Measurements from ENCODE around the gene DEFB131A. TPM values are rescaled to one million over a fixed set of nuclear protein-coding genes. Genes with fewer than 3 reads are reported as not detected.
A peak's percentile ranks its signal among the peaks of the same experiment; 100 is the strongest.
"Not testable (repeated sequence)": the region's sequence is repeated elsewhere in the genome, so short reads cannot be mapped to it uniquely, and the experiment has no call there.

DEFB131A gene, protein sequence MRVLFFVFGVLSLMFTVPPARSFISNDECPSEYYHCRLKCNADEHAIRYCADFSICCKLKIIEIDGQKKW
- not detected for total RNA-seq

DNA sequence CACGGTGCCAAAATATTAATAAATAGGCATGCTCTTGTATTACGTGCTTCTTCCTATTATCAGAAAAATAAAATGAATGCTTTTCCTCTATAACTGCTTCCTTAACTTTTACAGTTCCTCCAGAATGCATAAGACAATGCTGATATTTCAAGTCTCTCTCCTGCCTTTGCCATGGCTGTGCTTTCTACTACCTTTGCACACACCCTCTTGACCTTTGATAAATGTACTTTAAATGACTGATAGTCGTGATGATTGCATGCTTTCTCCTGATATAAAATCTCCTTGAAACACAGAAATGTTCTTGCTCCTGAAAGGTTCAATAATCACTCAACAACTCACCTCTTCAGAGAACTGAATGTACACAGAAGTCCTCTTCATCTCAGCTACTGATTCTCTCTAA is at the start of gene DEFB131A:
Gene DEFB131A (plus strand): TSS at position 301 of the 400 bp plus-strand sequence. CDS start 120 bp downstream, outside the sequence.
- intact Hi-C loops (cut with micrococcal nuclease); H3K4me3 Mint-ChIP-seq; H3K27me3 Mint-ChIP-seq (ENCODE audit: low read depth); H3K9me3 Mint-ChIP-seq; H3K4me1 Mint-ChIP-seq (ENCODE audit: low read depth); CTCF ChIA-PET; DNase-seq; H3K36me3 Mint-ChIP-seq (ENCODE audit: low read depth); H3K27ac Mint-ChIP-seq: not testable (repeated sequence)

DNA sequence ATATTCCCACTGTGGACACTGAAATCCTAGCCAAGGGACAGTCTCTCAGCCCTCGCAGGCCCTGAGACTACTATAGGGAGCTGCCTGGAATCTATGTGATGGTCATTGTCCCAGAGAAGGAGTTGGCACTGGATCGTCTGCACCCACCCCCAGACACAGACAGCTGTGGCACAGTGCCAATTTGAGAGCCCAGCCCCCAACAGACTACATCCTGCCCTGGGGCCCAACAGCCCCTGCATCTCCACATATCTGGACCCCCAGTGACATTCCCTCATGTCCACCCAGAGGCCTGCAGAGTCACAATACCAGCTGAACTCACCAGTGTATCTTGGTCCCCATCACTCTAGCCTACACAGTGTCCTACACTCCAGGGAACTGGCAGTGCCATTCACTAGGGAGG is 38.4 kb upstream of the DEFB131A start:
- H3K36me3 Mint-ChIP-seq (ENCODE audit: low read depth); intact Hi-C loops (cut with micrococcal nuclease); CTCF ChIA-PET; H3K27me3 Mint-ChIP-seq (ENCODE audit: low read depth); DNase-seq; H3K27ac Mint-ChIP-seq; H3K4me3 Mint-ChIP-seq; H3K4me1 Mint-ChIP-seq (ENCODE audit: low read depth); H3K9me3 Mint-ChIP-seq: not testable (repeated sequence)

DNA sequence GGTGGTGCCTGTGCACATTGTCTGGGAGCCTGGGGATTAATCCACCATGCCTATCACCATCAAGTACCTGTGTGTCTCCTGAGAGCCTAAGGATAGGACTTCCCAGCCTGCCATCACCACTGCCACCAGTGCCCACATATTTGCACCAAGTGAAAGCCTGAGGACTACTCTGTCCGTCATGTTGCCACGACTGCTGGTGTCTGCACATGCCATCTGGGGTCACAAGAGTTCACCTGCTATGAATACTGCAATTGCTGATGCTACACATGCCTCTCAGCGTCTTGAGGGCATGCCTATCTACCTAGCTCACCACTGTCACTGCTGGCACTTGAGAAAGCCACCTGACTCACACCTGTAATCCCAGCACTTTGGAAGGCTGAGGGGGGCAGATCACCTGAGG is 37.7 kb upstream of the DEFB131A start:
- H3K4me1 Mint-ChIP-seq (ENCODE audit: low read depth); H3K4me3 Mint-ChIP-seq; H3K27ac Mint-ChIP-seq; H3K9me3 Mint-ChIP-seq; DNase-seq; H3K27me3 Mint-ChIP-seq (ENCODE audit: low read depth); intact Hi-C loops (cut with micrococcal nuclease); H3K36me3 Mint-ChIP-seq (ENCODE audit: low read depth): not testable (repeated sequence)
- CTCF ChIA-PET, result interaction anchor here (0.7 kb wide), 1 partner anchor 25 kb away, joined by 4 read pairs; no protein-coding TSS in a partner anchor

DNA sequence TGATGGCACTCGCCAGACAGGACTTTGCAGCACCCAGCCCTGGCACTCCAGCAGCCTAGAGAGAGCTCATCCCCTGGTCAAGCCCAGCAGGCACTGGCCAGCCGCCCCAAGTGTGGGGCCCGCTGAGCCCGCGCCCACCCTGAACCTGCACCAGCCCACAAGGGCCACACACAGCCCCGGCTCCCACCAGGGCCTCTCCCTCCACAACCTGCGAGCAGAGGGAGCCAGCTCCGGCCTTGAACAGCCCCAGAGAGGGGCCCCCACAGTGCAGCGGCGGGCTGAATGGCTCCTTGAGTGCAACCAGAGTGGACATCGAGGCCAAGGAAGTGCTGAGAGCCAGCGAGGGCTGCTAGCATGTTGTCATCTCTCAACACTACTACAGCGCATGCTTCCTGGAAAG is 34.4 kb upstream of the DEFB131A start:
- Mint-ChIP-seq H3K4me3 (no peak overlapping the region), H3K27ac (no peak overlapping the region), H3K9me3 (peaks cover 2% of the 10 kb centered on the region), H3K27me3 (ENCODE audit: low read depth) (peaks cover 3% of the 10 kb centered on the region), H3K4me1 (ENCODE audit: low read depth) (no peaks in the 10 kb centered on the region), H3K36me3 (ENCODE audit: low read depth) (no peaks in the 10 kb centered on the region)
- intact Hi-C loops (cut with micrococcal nuclease), result no loop called here
- no peak for DNase-seq
- CTCF ChIA-PET, result no interaction called here

DNA sequence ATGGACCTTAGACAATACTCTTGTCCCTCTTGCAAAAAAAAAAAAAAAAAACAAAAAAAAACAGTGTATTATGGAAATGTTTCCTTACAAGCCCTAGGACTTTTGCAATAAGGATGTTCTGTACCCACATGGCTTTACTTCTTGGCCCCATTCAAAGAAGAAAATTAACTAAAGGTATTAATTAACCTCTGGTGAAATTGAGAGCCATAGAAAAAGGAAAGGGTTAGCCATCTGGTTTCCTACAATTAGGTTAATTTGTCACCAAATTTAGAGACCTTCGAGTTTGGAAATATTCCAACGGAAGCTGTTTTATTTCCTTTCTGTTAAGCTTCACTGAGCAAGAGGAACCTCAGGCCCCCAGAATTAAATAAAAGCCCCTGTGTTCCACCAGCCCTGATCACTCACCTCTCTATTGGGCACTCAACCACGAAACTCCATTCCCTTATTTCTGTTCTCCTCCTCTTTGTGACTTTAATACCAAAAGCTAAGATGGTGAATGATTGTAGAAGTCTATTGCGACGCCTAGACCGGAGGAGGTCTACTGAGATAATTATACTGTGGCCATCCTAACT is 22.2 kb upstream of the DEFB131A start:
- H3K27me3 Mint-ChIP-seq (ENCODE audit: low read depth); H3K4me1 Mint-ChIP-seq (ENCODE audit: low read depth); H3K9me3 Mint-ChIP-seq; H3K27ac Mint-ChIP-seq; intact Hi-C loops (cut with micrococcal nuclease); DNase-seq; H3K36me3 Mint-ChIP-seq (ENCODE audit: low read depth); CTCF ChIA-PET; H3K4me3 Mint-ChIP-seq: not testable (repeated sequence)

DNA sequence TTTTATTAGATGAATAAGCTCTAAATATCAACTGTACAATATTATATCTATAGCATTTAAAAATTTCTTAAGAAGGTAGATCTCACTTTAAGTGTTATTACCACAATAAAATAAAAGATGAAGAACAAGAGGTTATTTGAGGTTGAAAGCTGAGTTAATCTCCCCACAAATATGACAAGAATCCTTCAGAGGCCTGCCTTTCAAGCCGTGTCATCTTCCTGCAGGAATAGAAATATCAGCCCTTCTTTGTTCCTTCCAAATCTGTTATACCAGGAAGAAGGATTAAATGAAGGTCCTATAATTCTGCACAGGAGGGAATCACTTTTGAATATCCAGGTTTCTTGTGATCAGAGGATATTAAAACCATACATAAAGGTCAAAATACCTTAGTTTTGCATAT is 18.3 kb upstream of the DEFB131A start:
- intact Hi-C loops (cut with micrococcal nuclease); H3K9me3 Mint-ChIP-seq; CTCF ChIA-PET; H3K4me3 Mint-ChIP-seq; DNase-seq; H3K4me1 Mint-ChIP-seq (ENCODE audit: low read depth); H3K27ac Mint-ChIP-seq; H3K36me3 Mint-ChIP-seq (ENCODE audit: low read depth): not testable (repeated sequence)
- peaks cover 11% of the 10 kb centered on the region for H3K27me3 Mint-ChIP-seq (ENCODE audit: low read depth)

DNA sequence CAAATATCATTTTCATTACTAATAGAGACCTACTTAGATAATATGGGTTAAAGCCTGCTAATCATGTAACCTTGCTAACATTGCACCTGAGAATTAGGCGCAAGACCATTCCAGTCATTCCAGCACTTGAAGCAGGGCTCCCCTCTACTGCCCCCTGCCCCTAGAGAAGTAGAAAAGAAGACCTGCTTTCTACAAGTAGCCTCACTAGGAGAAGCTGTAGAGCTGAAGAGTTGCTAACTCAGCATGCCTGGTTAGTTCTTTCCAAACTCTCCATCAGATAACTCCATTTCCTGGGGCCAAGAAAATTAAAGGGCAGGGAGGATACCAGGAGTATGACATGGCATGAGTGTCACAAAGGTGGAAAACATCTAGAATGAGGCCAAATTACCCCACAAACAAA is 14.2 kb upstream of the DEFB131A start:
- peaks cover 11% of the 10 kb centered on the region for H3K27me3 Mint-ChIP-seq (ENCODE audit: low read depth)
- CTCF ChIA-PET; intact Hi-C loops (cut with micrococcal nuclease): not testable (repeated sequence)

DNA sequence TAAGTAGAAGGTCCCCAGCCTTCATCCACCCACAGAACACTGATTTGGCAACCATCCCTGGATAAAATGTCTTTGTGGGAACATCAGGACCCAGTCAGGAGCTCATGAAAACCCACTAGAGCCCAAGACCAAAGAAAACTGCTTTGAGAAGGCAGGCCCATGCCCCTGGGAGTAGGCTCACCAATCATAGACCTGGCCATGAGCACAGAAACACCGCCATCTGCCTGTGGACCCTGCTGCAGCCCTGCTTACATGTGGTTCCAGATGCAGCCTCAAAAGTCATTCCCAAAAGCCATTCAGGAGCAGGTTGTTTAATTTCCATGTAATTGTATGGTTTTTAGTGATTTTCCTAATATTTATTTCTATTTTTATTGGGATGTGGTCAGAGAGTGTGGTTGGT is 10.9 kb upstream of the DEFB131A start:
- DNase-seq; H3K9me3 Mint-ChIP-seq; H3K36me3 Mint-ChIP-seq (ENCODE audit: low read depth); H3K27me3 Mint-ChIP-seq (ENCODE audit: low read depth); H3K4me1 Mint-ChIP-seq (ENCODE audit: low read depth); H3K27ac Mint-ChIP-seq; intact Hi-C loops (cut with micrococcal nuclease); H3K4me3 Mint-ChIP-seq; CTCF ChIA-PET: not testable (repeated sequence)

More for the DNA sequence above, 14.2 kb upstream of the DEFB131A start:
- H3K4me3 Mint-ChIP-seq; DNase-seq; H3K36me3 Mint-ChIP-seq (ENCODE audit: low read depth); H3K4me1 Mint-ChIP-seq (ENCODE audit: low read depth); H3K9me3 Mint-ChIP-seq; H3K27ac Mint-ChIP-seq: not testable (repeated sequence)

DNA sequence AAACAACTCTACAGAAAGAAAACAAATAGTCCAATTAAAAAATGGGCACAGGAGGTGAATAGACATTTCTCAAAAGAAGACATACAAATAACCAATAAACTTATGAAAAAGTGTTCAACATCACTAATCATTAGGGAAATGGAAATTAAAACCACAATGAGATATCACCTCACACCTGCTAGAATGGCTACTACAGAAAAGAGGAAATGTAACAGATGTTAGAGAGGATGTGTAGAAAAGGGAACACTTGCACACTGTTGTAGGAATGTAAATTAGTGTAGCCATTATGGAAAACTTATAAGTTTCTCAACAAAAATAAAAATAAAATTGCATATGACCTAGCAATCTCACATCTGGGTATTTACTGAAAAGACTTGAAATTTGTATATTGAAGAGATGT is 7.5 kb upstream of the DEFB131A start:
- H3K27me3 Mint-ChIP-seq (ENCODE audit: low read depth); H3K27ac Mint-ChIP-seq; DNase-seq; H3K4me1 Mint-ChIP-seq (ENCODE audit: low read depth); CTCF ChIA-PET; H3K4me3 Mint-ChIP-seq; H3K9me3 Mint-ChIP-seq; H3K36me3 Mint-ChIP-seq (ENCODE audit: low read depth); intact Hi-C loops (cut with micrococcal nuclease): not testable (repeated sequence)

DNA sequence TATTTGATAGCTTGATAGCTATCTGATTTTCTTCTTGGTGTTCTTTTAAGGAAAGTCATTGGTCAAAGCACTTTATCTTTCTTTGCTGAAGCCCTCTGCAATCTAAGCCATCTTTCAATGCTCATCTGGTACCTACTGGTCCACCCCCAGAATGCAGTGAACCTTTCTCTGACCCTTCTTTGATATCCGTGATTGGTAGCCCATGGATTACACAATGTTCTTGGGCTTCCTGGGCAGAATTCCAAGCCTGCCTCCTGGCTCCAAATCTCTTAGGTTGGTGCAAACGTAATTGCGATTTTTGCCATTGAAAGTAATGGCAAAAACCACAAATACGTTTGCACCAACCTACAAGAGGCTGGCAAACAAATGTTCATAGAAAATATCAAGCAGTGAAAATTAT is 1.9 kb upstream of the DEFB131A start:
- intact Hi-C loops (cut with micrococcal nuclease); H3K9me3 Mint-ChIP-seq; H3K36me3 Mint-ChIP-seq (ENCODE audit: low read depth); H3K27ac Mint-ChIP-seq; H3K4me1 Mint-ChIP-seq (ENCODE audit: low read depth); H3K27me3 Mint-ChIP-seq (ENCODE audit: low read depth); CTCF ChIA-PET; DNase-seq; H3K4me3 Mint-ChIP-seq: not testable (repeated sequence)

DNA sequence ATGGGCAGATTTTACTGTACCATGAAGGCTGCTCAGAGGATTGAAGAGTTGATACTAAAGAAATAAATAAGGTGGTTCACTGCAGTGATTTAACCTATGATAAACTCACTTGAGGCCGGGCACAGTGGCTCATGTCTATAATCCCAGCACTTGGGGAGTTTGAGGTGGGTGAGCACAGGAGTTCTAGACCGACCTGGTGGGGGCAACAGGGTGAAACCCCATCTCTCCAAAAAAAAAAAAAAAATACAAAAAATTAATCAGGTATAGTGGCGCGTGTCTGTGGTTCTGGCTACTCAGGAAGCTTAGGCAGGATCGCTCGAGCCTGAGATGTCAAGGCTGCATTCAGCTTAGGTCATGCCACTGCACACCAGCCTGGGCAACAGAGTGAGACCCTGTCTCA is 467 bp downstream of the DEFB131A start:
- DNase-seq; H3K9me3 Mint-ChIP-seq; H3K36me3 Mint-ChIP-seq (ENCODE audit: low read depth); CTCF ChIA-PET; H3K4me1 Mint-ChIP-seq (ENCODE audit: low read depth); intact Hi-C loops (cut with micrococcal nuclease); H3K27ac Mint-ChIP-seq; H3K27me3 Mint-ChIP-seq (ENCODE audit: low read depth); H3K4me3 Mint-ChIP-seq: not testable (repeated sequence)

DNA sequence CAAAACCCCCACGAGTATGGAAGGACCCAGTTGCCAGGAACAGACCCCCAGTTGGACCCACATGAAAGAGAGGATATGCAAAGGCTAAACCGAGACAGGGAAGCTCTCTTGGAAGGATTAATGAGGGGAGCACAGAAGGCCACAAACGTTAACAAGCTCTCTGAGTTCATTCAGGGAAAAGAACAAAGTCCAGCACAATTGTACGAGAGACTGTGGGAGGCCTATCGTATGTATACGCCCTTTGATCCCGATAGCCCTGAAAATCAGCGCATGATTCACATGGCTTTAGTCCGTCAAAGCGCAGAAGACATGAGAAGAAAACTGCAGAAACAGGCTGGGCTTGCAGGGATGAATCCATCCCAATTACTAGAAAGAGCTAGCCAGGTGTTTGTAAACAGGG is 8.0 kb downstream of the DEFB131A start:
- H3K9me3 Mint-ChIP-seq; H3K27ac Mint-ChIP-seq; H3K27me3 Mint-ChIP-seq (ENCODE audit: low read depth); H3K36me3 Mint-ChIP-seq (ENCODE audit: low read depth); intact Hi-C loops (cut with micrococcal nuclease); H3K4me3 Mint-ChIP-seq; H3K4me1 Mint-ChIP-seq (ENCODE audit: low read depth); CTCF ChIA-PET; DNase-seq: not testable (repeated sequence)

DNA sequence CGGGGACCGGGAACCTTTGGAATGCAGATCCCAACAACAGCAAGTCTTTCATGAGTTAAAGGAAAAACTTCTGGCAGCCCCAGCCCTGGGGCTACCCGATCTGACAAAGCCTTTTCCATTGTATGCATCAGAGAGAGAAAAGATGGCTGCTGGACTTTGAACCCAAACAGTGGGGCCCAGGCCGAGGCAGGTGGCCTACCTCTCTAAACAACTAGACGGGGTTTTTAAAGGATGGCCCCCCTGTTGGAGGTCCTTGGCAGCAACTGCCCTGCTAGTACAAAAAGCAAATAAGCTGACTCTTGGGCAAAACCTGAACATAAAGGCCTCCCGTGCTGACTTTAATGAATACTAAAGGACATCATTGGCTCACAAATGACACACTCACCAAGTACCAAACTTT is 10.1 kb downstream of the DEFB131A start:
- intact Hi-C loops (cut with micrococcal nuclease); H3K36me3 Mint-ChIP-seq (ENCODE audit: low read depth); H3K4me3 Mint-ChIP-seq; H3K27ac Mint-ChIP-seq; H3K9me3 Mint-ChIP-seq; DNase-seq; H3K4me1 Mint-ChIP-seq (ENCODE audit: low read depth); H3K27me3 Mint-ChIP-seq (ENCODE audit: low read depth); CTCF ChIA-PET: not testable (repeated sequence)

DNA sequence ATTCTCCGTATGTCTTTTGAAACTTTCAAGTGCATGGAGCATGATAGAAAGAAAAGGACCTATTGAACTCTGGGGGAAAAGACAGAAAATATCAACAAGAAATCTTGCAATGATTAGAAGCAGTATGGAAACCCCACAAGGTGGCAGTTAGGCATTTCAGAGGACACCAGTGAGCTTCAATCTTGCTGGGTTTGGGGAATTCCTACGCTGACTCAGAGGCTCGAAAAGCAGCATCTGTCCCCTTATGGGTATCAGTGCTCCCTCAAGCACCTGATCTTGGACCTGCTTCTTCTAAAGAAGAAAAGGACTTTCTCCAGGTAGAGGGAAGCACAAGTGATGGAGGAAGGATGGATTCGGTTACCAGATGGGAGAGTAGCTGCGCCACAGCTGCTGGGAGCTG is 10.8 kb downstream of the DEFB131A start:
- CTCF ChIA-PET; H3K36me3 Mint-ChIP-seq (ENCODE audit: low read depth); H3K9me3 Mint-ChIP-seq; H3K4me3 Mint-ChIP-seq; H3K4me1 Mint-ChIP-seq (ENCODE audit: low read depth); H3K27ac Mint-ChIP-seq; H3K27me3 Mint-ChIP-seq (ENCODE audit: low read depth): not testable (repeated sequence)
- intact Hi-C loops (cut with micrococcal nuclease), result loop anchor here (1.0 kb wide), 1 partner anchor 26 kb away; no protein-coding TSS in a partner anchor
- DNase-seq, result peak; percentile 42

Data from activated naive CD4-positive, alpha-beta T cell treated with anti-CD3 and anti-CD28 coated beads for 36 hours (primary cell).